Retinal pigment epithelial cell (primary cell): Measurements from ENCODE around the gene MDFIC2.

ENCODE experiments used
- DNase-seq: peaks from one replicate; pipeline ENCODE4 v3.0.0-alpha.2; 2010; ENCODE audit warnings: low read depth
- H3K4me3 ChIP-seq: 2 replicates; pipeline ENCODE4 v1.5.1; 2011; ENCODE audit warnings: mild to moderate bottlenecking, low read length, control low read depth, moderate library complexity
- TF ChIP-seq, protein P1 (sequence below): conservative IDR thresholded peaks from 2 replicates; pipeline ENCODE4 v1.5.1; 2011; ENCODE audit warnings: low read depth, low read length, control low read depth, inconsistent platforms

Gene MDFIC2

DNA sequence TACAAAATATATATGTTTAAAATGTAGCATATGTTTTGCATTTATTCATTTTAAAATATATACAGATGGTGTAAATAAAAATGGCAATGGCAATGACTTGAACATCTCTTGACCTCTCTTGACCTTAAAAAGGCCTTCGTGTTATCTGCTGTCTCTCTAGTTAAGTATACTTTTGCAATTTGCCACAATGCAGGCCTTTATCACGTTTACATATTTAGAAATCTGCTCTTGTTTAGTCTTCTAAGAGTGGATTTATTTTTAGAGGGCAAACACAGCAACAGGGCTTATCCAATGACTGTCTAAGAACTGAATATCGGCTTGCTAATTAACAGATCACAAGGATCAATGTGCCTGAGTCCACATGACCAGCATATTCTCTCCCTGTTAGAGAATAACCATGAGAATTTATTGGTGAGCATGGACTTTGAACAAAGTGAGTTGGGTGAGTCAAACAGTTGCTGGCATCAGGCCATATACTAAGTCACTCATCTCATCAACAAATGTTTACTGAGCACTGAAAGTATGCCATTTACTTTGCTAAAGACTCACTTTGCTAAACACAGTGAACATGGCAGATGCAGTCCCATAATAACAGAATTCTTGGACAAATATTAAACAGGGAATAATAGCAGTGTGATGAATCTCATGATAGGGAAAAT is 48.2 kb downstream of the MDFIC2 start:
- DNase-seq: no peak
- TF ChIP-seq, protein P1, sequence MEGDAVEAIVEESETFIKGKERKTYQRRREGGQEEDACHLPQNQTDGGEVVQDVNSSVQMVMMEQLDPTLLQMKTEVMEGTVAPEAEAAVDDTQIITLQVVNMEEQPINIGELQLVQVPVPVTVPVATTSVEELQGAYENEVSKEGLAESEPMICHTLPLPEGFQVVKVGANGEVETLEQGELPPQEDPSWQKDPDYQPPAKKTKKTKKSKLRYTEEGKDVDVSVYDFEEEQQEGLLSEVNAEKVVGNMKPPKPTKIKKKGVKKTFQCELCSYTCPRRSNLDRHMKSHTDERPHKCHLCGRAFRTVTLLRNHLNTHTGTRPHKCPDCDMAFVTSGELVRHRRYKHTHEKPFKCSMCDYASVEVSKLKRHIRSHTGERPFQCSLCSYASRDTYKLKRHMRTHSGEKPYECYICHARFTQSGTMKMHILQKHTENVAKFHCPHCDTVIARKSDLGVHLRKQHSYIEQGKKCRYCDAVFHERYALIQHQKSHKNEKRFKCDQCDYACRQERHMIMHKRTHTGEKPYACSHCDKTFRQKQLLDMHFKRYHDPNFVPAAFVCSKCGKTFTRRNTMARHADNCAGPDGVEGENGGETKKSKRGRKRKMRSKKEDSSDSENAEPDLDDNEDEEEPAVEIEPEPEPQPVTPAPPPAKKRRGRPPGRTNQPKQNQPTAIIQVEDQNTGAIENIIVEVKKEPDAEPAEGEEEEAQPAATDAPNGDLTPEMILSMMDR: no peak
- H3K4me3 ChIP-seq: no peak overlapping the region

DNA sequence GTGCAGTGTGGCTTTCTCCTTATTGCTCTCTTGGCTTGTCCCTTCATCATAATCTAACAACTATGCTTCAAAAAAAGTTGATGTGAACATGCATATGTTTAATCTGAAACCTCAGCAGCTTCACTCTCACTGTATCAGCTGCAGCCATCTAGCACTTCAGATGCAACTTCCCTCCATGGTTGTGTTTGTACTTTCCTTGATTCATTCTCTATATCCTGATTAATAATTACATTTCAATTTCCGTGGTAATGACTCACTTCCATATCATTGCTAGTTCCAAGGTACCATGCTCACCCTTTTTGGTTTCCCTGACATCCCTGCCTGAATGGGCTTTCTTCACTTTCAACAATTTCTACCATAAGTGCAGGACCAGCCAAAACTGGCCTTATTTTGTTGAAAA is 51.2 kb downstream of the MDFIC2 start:
- TF ChIP-seq, protein P1: no peak
- DNase-seq: no peak
- H3K4me3 ChIP-seq: no peak overlapping the region

DNA sequence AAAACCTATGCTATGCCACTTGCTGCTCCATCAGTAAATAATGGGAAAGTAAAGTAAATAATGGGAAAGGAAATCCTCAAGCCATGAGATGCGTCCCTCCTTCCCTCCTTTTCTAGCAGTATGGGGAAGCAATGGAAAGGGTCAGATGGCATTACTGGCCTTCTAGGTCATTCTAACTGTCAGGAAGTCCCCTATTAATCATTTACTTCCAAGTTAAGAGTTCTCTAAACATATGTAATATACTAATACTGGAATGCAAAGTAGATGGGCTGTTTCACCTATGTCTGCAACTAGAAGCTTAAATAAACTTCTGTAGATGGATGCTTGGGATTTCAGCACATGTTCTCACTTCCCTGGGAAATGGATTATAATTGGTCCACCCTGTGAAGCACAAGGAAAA is 55.9 kb downstream of the MDFIC2 start:
- no peak for DNase-seq
- no peak overlapping the region for H3K4me3 ChIP-seq
- TF ChIP-seq, protein P1: no peak

DNA sequence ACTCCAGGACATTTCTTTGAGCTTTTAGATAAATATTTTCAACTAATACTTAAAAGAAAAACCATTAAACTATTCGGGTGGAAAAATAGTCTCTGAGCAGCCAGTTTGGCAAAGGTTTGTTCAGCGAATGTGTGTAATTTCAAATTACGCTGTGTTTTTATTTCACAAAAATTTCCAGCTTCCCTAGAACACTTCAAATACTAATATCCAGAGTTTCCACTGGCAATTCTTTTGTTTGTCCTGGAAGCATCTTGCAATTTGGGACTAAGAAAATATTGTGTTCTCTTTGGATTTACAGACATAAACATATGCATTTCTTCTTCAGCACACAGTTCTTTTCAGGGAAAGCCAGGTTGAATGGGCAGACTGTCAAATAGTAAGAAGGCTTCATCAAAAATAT is 61.9 kb downstream of the MDFIC2 start:
- TF ChIP-seq, protein P1: no peak
- DNase-seq: no peak
- no peak overlapping the region for H3K4me3 ChIP-seq

DNA sequence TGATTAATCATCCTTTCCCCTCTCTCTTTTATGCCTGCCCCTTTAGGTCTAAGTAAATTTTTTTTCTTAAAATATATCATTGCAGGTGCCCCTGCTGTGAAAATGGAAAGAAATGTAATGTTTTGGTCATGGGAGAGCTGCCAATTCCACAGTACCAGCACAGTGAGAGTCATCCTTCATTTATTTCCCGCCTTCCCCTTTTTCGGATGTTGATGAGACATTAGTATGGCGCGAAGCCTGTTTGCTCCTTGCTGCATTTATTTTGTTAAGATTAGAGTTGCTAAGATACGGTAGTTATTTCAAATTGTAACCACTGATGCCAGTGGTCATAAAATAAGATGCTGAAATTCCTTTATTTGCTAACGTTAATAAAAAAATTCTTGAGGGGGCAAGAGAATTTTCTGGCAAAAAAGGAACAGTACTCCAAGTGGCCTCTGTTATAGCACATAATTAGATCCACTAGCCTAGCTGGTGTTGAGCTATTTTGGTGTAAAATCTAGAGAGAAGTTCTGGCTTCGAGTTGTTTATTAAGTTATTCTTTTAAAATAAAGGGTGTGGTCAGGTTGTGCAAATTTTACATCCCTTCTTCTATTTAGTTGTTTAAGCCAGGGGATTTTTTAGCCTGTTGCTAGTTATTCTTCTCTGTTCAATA is 62.8 kb downstream of the MDFIC2 start:
- DNase-seq: no peak
- no peak overlapping the region for H3K4me3 ChIP-seq
- TF ChIP-seq, protein P1: no peak

DNA sequence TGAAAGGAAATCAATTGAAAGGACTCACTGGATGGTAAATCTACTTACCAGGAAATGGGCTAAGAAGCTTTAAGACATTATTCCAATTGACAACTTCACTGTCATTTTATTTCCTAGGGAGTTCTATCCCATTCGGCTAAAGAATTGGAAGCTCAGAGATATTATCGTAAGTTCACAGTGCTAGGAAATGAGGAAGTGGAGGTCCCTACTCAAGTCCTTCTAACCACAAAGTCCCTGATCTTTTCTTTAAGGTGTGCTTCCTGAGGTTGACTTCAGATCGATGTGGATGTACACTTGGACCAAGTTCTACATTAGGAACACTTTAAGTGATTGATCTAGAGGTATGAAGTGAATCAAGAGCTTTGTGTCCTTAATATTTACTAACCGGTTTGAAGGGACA is 63.6 kb downstream of the MDFIC2 start:
- TF ChIP-seq, protein P1: no peak
- no peak overlapping the region for H3K4me3 ChIP-seq
- DNase-seq: no peak

DNA sequence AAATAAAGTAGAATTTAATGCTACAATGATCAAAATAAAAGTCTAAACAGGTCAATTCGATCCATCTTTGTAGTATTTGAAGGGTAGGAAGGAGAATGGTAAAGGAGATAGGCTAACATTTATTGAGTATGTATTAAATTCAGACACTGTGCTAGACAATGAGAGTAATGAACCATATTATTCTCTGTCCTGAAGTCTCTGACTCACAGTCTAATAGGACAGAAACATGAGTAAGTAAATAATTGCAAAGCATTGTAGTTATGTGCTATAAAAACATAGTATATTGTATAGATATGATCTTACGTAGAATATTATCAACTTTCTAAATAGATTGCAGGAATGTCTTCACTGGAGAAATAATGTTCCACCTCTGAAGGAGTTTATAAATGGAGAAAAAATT is 64.5 kb downstream of the MDFIC2 start:
- TF ChIP-seq, protein P1: no peak
- H3K4me3 ChIP-seq: no peak overlapping the region
- DNase-seq: no peak
